ENCODE measurements around the gene CCDC117.

Gene CCDC117

DNA sequence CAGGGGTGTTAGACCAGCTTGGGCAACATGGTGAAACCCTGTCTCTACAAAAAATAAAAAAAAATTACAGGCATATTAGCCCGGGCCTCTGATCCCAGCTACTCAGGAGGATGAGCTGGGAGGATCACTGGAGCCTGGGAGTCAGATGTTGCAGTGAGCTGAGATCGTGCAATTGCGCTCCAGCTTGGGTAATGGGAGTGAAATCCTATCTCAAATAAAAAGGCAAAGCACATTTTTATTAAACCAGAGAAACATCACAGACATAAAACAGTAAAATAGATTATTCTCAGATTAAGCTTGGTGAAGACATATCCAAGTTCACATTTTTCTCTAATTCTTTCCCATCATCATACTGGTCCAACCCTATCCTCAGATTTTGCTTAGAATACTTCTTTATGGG is 57.9 kb downstream of the CCDC117 start:
- no peak for DNase-seq (ENCODE audit: low spot score)

DNA sequence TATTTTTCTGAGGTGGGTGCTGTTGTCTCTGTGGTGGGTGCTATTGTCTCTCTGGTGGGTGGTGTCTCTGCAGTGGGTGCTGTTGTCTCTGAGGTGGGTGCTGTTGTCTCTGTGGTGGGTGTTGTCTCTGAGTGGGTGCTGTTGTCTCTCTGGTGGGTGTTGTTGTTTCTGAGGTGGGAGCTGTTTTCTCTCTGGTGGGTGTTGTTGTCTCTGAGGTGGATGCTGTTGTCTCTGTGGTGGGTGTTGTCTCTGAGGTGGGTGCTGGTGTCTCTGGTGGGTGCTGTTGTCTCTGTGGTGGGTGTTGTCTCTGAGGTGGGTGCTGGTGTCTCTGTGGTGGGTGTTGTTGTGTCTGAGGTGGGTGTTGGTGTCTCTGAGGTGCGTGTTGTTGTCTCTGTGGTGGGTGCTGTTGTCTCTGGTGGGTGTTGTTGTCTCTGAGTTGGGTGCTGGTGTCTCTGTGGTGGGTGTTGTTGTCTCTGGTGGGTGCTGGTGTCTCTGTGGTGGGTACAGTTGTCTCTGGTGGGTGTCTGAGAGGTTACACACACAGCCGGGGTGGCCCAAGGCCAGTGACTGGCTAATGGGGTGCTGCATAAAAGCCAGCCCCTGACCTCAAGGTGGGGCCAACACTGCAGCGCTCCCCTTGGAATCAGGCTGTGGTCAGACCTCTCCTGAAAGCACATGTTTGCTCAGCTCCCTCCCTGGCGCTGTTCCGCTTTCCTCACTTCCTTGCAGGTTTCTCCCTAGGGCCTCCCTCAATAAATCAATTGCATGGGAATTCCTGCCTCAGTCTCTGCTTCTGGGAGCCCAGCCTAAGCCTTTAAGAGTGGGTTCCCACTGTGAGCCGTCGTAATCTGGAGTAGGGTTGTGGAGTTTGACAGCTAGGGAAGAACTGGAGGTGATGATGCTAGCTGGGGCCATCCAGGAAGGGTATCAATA is 58.9 kb downstream of the CCDC117 start:
- DNase-seq (ENCODE audit: low spot score) = no peak

DNA sequence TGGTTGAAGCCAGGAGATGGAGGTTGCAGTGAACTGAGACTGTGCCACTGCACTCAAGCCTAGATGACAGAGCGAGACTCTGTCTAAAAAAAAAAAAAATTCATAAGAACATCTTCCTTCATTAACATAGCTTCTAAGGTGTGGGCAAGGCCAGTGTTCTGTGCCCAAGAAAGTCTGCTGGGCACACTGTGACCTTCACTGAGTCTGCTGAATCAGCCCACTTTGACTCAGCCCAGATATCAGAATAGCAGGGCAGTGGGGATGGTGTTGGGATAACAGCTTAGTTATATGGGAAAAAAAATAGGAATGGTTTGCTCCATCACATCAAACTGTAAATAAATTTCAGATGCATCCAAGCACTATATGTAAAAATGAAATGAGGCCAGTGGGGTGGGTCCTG is 60.2 kb downstream of the CCDC117 start:
- no peak for DNase-seq (ENCODE audit: low spot score)

DNA sequence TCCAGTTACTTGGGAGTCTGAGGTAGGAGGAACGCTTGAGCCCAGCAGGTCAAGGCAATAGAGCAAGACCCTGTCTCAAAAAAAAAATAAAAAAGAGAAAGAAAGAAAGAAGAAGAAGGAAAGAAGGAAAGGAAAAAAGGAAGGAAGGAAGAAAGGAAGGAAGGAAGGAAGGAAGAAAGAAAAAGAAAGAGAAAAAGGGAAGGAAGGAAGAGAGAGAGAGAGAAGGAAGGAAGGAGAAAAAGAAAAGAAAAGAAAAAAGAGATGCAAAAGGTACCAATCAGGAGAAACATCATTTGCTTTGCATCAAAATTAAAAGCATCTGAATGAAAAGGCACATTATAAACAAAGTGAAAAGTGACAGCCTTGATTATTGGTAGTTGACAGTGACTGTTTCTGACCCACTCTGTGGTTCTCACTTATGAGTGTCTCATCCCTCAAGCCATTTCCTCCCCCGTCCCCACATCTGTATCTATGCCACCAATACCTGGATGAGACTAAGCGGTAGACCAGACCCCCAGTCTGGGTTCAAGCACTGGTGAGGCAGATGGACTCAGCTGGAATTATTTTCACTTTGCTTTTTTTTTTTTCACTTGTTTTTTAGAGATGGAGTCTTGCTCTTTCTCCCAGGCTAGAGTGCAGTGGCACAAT is 60.9 kb downstream of the CCDC117 start:
- no peak for DNase-seq (ENCODE audit: low spot score)

DNA sequence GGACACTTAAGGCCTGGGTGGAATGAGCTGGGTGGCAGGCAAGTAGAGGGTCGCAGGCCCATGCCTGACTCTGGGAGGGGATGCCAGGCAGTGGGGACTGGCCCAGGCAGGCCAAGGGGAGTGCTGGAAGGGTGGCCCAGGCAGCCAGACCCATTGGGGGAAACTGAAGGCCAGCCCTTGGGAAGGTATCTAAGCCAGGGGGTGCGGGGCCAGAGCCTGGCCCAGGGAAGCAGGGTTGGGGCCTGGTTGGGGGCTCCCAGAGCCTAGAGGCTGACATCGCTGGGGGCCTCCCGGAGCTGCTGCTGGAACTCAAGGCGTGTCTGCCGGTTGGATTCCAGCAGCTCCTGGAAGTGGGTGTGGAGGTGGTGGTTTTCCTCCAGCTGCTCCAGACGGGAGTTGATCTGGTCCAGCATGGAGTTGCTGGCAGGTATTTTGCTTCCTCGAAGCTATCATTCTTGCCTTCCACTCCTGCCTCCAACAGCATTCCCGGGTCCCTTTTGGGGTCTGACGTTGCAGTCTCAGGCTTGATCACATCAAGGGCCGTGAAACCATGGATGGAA is 63.2 kb downstream of the CCDC117 start:
- no peak for DNase-seq (ENCODE audit: low spot score)

DNA sequence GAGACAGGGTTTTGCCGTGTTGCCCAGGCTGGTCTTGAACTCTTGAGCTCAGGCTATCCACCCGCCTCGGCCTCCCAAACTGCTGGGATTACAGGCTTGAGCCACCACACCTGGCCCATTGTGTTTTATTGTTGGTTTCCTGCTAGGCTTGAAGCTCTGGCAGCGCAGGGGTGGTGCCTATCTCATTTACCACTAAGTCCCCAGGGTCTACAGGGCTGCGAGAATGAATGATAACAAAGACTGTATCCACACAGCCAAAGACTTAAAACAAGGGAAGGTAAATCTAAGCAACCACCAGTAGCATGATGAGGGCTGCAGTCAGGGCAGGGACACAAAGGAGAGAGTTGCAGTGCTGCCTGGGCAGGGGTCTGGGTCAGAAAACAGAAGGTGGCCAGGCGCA is 65.1 kb downstream of the CCDC117 start:
- DNase-seq (ENCODE audit: low spot score) = no peak

All from Ammon's horn (tissue), 1 donor.